GM18505 (cell line): ENCODE results near the gene CPLX1.
"Not testable (repeated sequence)": the region's sequence is repeated elsewhere in the genome, so short reads cannot be mapped to it uniquely, and the experiment has no call there.

Experiments used
- ATAC-seq: cut with Tn5 transposase; IDR thresholded peaks from one replicate; pipeline ENCODE4 v1.9.1; 2021; ENCODE audit not compliant: unreplicated experiment
- POLR2A ChIP-seq: IDR thresholded peaks from 4 replicates; pipeline ENCODE4 v1.6.1; 2011; ENCODE audit warnings: borderline replicate concordance; ENCODE audit not compliant: insufficient read depth, insufficient read length; ENCODE audit errors: extremely low read depth

CPLX1 gene

GRCh38 chr4:789571-790465 is 36.1 kb downstream of the CPLX1 start:
- no peak for TF ChIP-seq POLR2A
- no peak for ATAC-seq

GRCh38 chr4:788636-789297 is 37.2 kb downstream of the CPLX1 start:
- no peak for TF ChIP-seq POLR2A
- no peak for ATAC-seq

DNA sequence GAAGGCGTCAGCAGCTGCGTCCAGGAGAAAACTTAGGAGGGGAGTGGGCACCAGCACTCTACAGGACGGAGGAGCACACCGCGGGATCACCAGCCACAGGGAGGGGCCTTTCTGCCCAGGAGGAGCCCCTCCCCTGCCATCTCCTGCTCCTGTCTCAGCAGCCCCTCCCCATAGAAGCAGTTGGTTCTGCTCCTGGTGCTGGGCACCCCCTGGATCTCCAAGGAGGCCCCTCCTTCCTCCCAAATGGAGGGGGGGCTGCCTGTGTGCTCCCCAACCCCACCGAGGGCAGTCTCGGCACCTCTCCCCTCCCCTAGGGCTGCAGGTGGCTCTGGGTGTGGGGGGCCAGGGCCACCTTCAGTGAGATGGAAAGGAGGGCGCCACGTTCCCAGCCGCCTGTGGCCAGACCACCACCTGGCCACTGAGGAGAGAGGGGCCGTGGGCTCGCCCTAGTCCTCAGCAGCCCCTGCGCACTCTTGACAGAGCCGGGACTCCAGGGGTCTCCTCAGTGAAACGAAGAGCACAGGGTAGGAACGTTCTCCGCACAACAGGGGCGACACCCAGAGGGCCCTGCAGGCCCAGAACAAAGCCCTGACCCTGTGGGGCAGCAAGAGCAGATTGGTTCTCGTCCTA is 37.8 kb downstream of the CPLX1 start:
- no peak for ATAC-seq
- TF ChIP-seq POLR2A: no peak

DNA sequence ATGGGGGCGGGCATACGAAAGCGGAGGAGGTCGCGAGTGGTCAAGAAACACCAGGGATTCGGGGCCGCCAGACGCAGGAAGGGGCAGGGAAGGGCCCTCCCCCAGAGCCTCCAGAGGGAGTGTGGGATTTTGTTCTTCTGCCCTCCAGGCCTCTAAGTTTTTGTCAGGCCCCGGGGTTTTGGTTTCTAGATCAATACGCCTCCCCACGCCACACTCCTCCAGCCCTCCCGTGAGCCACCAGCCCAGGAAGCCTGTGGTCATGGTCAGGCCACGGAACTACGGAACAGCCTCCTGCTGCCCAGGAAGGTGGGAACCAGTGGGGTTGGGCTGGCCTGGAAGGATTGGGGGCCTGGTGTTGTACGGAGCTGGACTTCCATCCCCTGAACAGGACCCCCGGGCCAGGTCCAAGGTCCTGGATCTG is 38.4 kb downstream of the CPLX1 start:
- no peak for TF ChIP-seq POLR2A
- ATAC-seq: no peak

- no peak for ATAC-seq
- no peak for TF ChIP-seq POLR2A
These were observed 39.0 kb downstream of the CPLX1 start for GRCh38 chr4:786861-787300.

DNA sequence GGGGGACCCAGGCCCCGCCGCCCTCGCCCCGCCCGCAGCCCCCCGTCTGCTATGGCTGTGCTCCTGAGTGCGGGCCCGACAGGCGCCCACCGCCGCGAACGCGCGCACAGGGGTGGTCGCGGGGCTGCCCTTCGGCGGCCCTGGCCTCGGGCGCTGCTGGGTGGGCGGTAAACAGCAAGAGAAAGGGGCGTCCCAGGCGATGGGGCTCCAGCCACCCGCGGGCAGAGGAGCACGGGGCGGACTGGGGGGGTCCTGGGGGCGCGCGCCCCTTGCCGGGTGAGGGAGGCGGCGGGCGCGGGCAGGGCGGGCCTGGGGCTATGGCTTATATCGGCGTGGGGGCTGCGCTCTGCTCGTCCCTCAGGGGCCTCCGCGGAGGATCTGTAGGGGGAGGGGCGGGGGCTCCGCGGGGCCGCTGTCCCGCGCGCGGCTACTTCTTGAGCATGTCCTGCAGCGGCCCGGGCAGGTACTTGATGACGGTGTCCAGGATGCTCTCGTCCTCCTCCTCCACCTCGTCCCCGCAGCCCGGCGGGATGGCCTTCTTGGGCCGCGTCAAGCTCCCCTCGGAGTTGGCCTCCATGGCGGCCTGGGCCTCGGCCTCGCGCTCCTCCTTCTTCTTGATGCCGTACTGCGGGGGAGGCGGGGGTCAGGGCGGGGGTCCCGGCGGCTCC is 39.7 kb downstream of the CPLX1 start:
- no peak for ATAC-seq
- no peak for TF ChIP-seq POLR2A

- ATAC-seq: no peak
- no peak for TF ChIP-seq POLR2A
These were observed 40.4 kb downstream of the CPLX1 start for GRCh38 chr4:785332-786073.

DNA sequence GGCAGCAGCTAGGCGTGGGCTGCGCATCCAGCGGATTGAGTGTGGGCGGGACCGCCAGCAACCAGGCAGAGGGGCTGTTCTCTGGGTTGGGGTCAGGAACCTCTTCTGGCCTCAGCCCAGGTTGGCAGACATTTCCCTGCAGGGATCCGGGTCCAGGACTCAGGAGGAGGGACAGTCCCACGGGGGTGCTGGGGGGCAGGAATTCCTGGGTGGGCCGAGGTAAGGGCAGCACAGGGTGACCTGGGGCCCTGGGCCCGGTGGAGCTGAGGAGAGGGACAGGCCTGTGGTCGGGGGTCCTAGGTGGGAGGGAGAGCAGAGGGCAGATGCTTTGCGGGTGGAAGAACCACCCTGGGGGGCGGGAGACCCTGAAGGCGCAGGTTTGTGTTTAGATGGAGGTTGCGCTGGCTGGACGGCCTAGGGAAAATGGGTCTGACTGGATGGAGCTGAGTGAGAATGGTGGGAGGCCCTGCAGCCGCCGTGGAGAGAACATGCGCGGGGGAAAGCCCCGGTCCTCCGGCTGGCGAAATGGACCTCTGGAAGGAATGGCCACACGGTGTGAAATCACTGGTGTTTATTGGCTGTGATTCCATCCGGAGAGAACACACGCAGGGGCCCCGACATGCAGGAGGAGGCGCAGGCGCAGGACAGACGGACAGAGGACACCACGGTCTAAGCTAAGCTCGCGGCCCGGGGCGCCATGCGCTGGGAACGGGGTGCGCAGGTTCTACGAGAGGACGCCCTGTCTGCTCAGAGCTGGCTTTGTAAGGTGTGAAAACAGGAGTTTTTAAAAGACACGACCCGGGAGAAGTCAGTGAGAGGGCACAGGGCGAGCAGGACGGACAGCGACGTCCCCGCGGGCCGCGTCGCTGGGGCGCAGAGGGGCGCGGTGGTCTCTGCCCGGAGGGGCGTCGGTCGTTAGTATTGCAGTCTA is 41.3 kb downstream of the CPLX1 start:
- ATAC-seq: no peak
- TF ChIP-seq POLR2A: no peak

DNA sequence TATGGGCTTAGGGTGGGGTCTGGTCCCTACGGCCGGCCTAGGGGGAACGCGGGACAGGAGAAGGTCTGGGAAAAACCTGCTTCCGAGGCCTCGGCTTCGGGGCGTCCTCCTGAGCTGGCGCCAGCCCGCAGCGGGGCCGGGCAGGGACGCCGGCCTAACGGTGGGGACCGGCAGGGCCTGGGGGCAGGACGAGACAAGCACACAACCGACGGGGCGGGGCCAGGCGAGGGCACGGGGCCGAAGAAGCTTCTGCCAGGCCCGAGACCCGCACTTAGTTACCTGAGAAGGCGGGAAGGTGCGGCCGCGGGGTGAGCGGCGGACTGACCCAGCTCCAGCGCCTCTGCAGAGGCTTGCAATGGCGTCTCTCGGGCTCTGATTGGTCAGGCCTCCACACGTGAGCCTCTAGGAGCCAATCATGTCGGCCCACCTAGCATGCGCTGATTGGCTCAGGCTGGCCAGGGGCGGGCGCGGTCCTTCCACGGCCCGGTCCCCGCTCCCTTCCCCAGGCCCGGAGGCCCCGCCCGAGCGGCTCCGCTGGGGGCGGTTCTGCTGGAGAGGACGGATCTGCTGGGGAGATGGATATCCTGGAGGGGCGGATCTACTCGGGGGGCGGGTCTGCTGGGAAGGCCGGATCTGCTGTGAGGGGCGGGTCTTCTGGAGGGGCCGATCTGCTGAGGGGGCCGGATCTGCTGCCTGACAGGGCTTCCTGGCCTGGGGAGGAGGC is 44.3 kb downstream of the CPLX1 start:
- peak; percentile 91 for TF ChIP-seq POLR2A
- ATAC-seq: peak; percentile 92

- TF ChIP-seq POLR2A: no peak
- peak; percentile 7 for ATAC-seq
These were observed 45.0 kb downstream of the CPLX1 start for GRCh38 chr4:780716-781492.

GRCh38 chr4:780255-780654 is 45.7 kb downstream of the CPLX1 start:
- ATAC-seq: not testable (repeated sequence)
